GM10847 (cell line): ENCODE measurements around the gene DCUN1D4.

Source experiments
- POLR2A ChIP-seq: IDR thresholded peaks from 2 replicates; pipeline ENCODE4 v1.6.1; 2011; ENCODE audit not compliant: insufficient read length; ENCODE audit errors: extremely low read depth

Gene DCUN1D4

GRCh38 chr4:51909236-51909703 lies 66.3 kb downstream of the DCUN1D4 start:
- TF ChIP-seq POLR2A = no peak

- TF ChIP-seq POLR2A = no peak
These were observed 75.3 kb downstream of the DCUN1D4 start for GRCh38 chr4:51918251-51918650.

GRCh38 chr4:51923343-51923742 lies 80.4 kb downstream of the DCUN1D4 start:
- no peak for TF ChIP-seq POLR2A

- no peak for TF ChIP-seq POLR2A
These were observed 82.4 kb downstream of the DCUN1D4 start for GRCh38 chr4:51925307-51925706.

- TF ChIP-seq POLR2A = no peak
These were observed 87.6 kb downstream of the DCUN1D4 start for GRCh38 chr4:51930557-51930956.

GRCh38 chr4:51931461-51931860 lies 88.5 kb downstream of the DCUN1D4 start:
- no peak for TF ChIP-seq POLR2A

GRCh38 chr4:51932261-51932660 lies 89.3 kb downstream of the DCUN1D4 start:
- TF ChIP-seq POLR2A = no peak

- TF ChIP-seq POLR2A = no peak
These were observed 89.7 kb downstream of the DCUN1D4 start for GRCh38 chr4:51932684-51933083.

- TF ChIP-seq POLR2A = no peak
These were observed 99.3 kb downstream of the DCUN1D4 start for GRCh38 chr4:51942108-51942832.

GRCh38 chr4:51942833-51943215 lies 99.9 kb downstream of the DCUN1D4 start:
- TF ChIP-seq POLR2A = no peak

- TF ChIP-seq POLR2A = no peak
These were observed 100.3 kb downstream of the DCUN1D4 start for GRCh38 chr4:51943221-51943620.

GRCh38 chr4:51958199-51958968 lies 115.4 kb downstream of the DCUN1D4 start:
- TF ChIP-seq POLR2A = no peak

GRCh38 chr4:51960486-51960885 lies 117.5 kb downstream of the DCUN1D4 start:
- no peak for TF ChIP-seq POLR2A

GRCh38 chr4:51963841-51964517 lies 121.0 kb downstream of the DCUN1D4 start:
- no peak for TF ChIP-seq POLR2A

GRCh38 chr4:51965862-51966261 lies 122.9 kb downstream of the DCUN1D4 start:
- TF ChIP-seq POLR2A = no peak
